Panc1 (cell line): ENCODE data around the gene NPL. TPM values are rescaled to one million over a fixed set of nuclear protein-coding genes. Genes with fewer than 3 reads are reported as not detected.

Source experiments
- ATAC-seq: fragments of 200-7000 bp; cut with Tn5 transposase; 2 replicates; pipeline ENCODE4 v1.9.1; 2020; ENCODE audit warnings: mild to moderate bottlenecking, moderate library complexity
- BruUV-seq: library from RNA; stranded (reverse); fragments of 400-500 nt; replicated peaks from 2 replicates; lab custom pipeline; 2021; lab: Mats Ljungman, UMichigan
- CTCF ChIA-PET: fragments of 300-600 bp; sonication (Branson Sonifier 250); formaldehyde crosslinking; loops from one replicate; lab custom pipeline; 2022; ENCODE audit warnings: antibody characterized with exemption; lab: Charles Lee
- POLR2A ChIA-PET: fragments of 300-600 bp; sonication (Branson Sonifier 250); formaldehyde crosslinking; loops from one replicate; lab custom pipeline; 2022; ENCODE audit warnings: antibody characterized with exemption; lab: Charles Lee
- DNase-seq: peaks from one replicate; pipeline ENCODE4 v3.0.0-alpha.2; 2010; ENCODE audit warnings: low read depth, low spot score
- H3K27ac ChIP-seq: 2 replicates; pipeline ENCODE4 v1.5.1; 2011; ENCODE audit warnings: mild to moderate bottlenecking, low read length, inconsistent platforms
- H3K27me3 ChIP-seq: fragments of 200-500 bp; sonication (Bioruptor generic); 2 replicates; pipeline ENCODE4 v1.6.0; 2014; ENCODE audit warnings: low read length, inconsistent platforms; ENCODE audit not compliant: control insufficient read depth, insufficient read depth
- H3K36me3 ChIP-seq: fragments of 200-500 bp; sonication (Bioruptor generic); 2 replicates; pipeline ENCODE4 v1.5.1; 2014; ENCODE audit warnings: inconsistent platforms, mild to moderate bottlenecking, low read length, moderate library complexity; ENCODE audit not compliant: control insufficient read depth, insufficient read depth
- H3K4me1 ChIP-seq: 2 replicates; pipeline ENCODE4 v1.5.1; 2011; ENCODE audit warnings: inconsistent platforms, mild to moderate bottlenecking, low read length, moderate library complexity; ENCODE audit not compliant: control insufficient read depth, insufficient read depth
- H3K4me3 ChIP-seq, 2 experiments: 2 replicates each; pipeline ENCODE4 v1.5.1; 2011 to 2012; ENCODE audit warnings: low read depth in 2 of 2, low read length in 2 of 2, mild to moderate bottlenecking in 2 of 2, inconsistent platforms in 1 of 2, moderate library complexity in 1 of 2
- H3K9me3 ChIP-seq: fragments of 200-500 bp; sonication (Bioruptor generic); 2 replicates; pipeline ENCODE4 v1.5.1; 2014; ENCODE audit warnings: low read depth, mild to moderate bottlenecking, inconsistent platforms, low read length, moderate library complexity; ENCODE audit not compliant: control insufficient read depth, insufficient read depth
- CTCF ChIP-seq: fragments of 450-650 bp; IDR thresholded peaks from 2 replicates; pipeline ENCODE4 v1.5.1; 2017; ENCODE audit warnings: mild to moderate bottlenecking
- POLR2AphosphoS5 ChIP-seq: IDR thresholded peaks from 2 replicates; pipeline ENCODE4 v1.6.1; 2012; ENCODE audit warnings: mild to moderate bottlenecking, low read depth, low read length, moderate library complexity
- REST ChIP-seq, 2 experiments: IDR thresholded peaks; 2 replicates each; pipeline ENCODE4 v1.6.1; 2011 to 2012; ENCODE audit warnings: low read depth in 2 of 2, control low read depth in 1 of 2, low read length in 1 of 2, mild to moderate bottlenecking in 1 of 2, moderate library complexity in 1 of 2; ENCODE audit not compliant: insufficient read depth in 1 of 2
- SIN3A ChIP-seq: IDR thresholded peaks from 2 replicates; pipeline ENCODE4 v1.6.1; 2012; ENCODE audit warnings: low read depth, mild to moderate bottlenecking, low read length, moderate library complexity, borderline replicate concordance; ENCODE audit not compliant: insufficient read depth
- TCF7L2 ChIP-seq: IDR thresholded peaks from 2 replicates; pipeline ENCODE4 v1.6.1; 2011; ENCODE audit warnings: mild to moderate bottlenecking, low read depth, low read length, inconsistent platforms
- in situ Hi-C: cut with HindIII; loops from 2 replicates; pipeline ENCODE4 v1.10.0; 2016; ENCODE audit warnings: low sequenced_read_pairs, low pct_unique_long_range_greater_than_20kb
- intact Hi-C: fragments of 100-400 bp; cut with micrococcal nuclease; formaldehyde crosslinking; loops from one replicate; pipeline ENCODE4 v1.10.0; 2022; ENCODE audit not compliant: unreplicated experiment
- total RNA-seq: library from RNA; stranded (reverse); gene quantifications from one replicate; pipeline ENCODE4 v1.2.1, GENCODE V29; 2021; ENCODE audit not compliant: unreplicated experiment

The NPL gene
- total RNA-seq, 1 experiment from 2014 or later = 0.90 TPM

GRCh38 chr1:182766881-182767645 is 22.5 kb upstream of the NPL start:
- ATAC-seq (no peak), DNase-seq (no peak)
- Histone ChIP-seq H3K4me3 (no peak overlapping the region), H3K4me1 (no peaks in the 10 kb centered on the region), H3K9me3 (no peaks in the 10 kb centered on the region), H3K36me3 (no peaks in the 10 kb centered on the region), H3K27ac (no peak overlapping the region), H3K27me3 (no peaks in the 10 kb centered on the region)
- intact Hi-C loops (no loop called here), in situ Hi-C loops (no loop called here)
- no TSS peak for BruUV-seq
- CTCF ChIA-PET = no interaction called here
- no peak for TF ChIP-seq REST (IDR thresholded peaks at IDR 0.05; ENCODE audit: insufficient read depth in 1 of 2, low read depth in 2 of 2, low read length in 1 of 2)
- no peak for TF ChIP-seq POLR2AphosphoS5
- TF ChIP-seq TCF7L2 = no peak
- no peak for TF ChIP-seq CTCF
- no peak for TF ChIP-seq SIN3A
- POLR2A ChIA-PET = no interaction called here

GRCh38 chr1:182768963-182769362 is 20.6 kb upstream of the NPL start:
- DNase-seq (no peak), ATAC-seq (no peak)
- Histone ChIP-seq H3K9me3 (no peaks in the 10 kb centered on the region), H3K4me3 (no peak overlapping the region), H3K4me1 (no peaks in the 10 kb centered on the region), H3K36me3 (no peaks in the 10 kb centered on the region), H3K27ac (no peak overlapping the region), H3K27me3 (no peaks in the 10 kb centered on the region)
- in situ Hi-C loops (no loop called here), intact Hi-C loops (no loop called here)
- TF ChIP-seq POLR2AphosphoS5 (no peak), REST (IDR thresholded peaks at IDR 0.05; ENCODE audit: insufficient read depth in 1 of 2, low read depth in 2 of 2, low read length in 1 of 2) (no peak), TCF7L2 (no peak), SIN3A (no peak), CTCF (no peak)
- BruUV-seq = no TSS peak
- POLR2A ChIA-PET = no interaction called here
- CTCF ChIA-PET = no interaction called here
